Neuronal stem cell (in vitro differentiated cells): ENCODE measurements around the gene MRPL3.

Source experiments
- DNase-seq: peaks from one replicate; pipeline ENCODE4 v3.0.0-alpha.2; 2013; ENCODE audit warnings: low spot score
- H2AFZ ChIP-seq: one replicate; pipeline ENCODE4 v1.6.1; 2013; ENCODE audit warnings: mild to moderate bottlenecking, low read length, inconsistent platforms
- H2AK5ac ChIP-seq: 2 replicates; pipeline ENCODE4 v1.6.1; 2013; ENCODE audit warnings: low read depth, mild to moderate bottlenecking, inconsistent platforms, low read length, moderate library complexity, mixed read lengths
- H2BK120ac ChIP-seq: 2 replicates; pipeline ENCODE4 v1.6.1; 2013; ENCODE audit warnings: low read depth, mild to moderate bottlenecking, inconsistent platforms, low read length, moderate library complexity, mixed read lengths
- H2BK12ac ChIP-seq: one replicate; pipeline ENCODE4 v1.6.1; 2013; ENCODE audit warnings: low read length, inconsistent platforms
- H2BK15ac ChIP-seq: 2 replicates; pipeline ENCODE4 v1.6.1; 2013; ENCODE audit warnings: mild to moderate bottlenecking, low read length, inconsistent platforms, mixed read lengths
- H2BK5ac ChIP-seq: one replicate; pipeline ENCODE4 v1.6.1; 2013; ENCODE audit warnings: inconsistent platforms, mild to moderate bottlenecking, low read length, moderate library complexity
- H3K14ac ChIP-seq: one replicate; pipeline ENCODE4 v1.6.1; 2013; ENCODE audit warnings: low read length, inconsistent platforms
- H3K18ac ChIP-seq: 2 replicates; pipeline ENCODE4 v1.6.1; 2013; ENCODE audit warnings: low read length, inconsistent platforms
- H3K23ac ChIP-seq: 2 replicates; pipeline ENCODE4 v1.6.1; 2013; ENCODE audit warnings: low read depth, mild to moderate bottlenecking, mixed read lengths, low read length, inconsistent platforms; ENCODE audit not compliant: poor library complexity
- H3K27ac ChIP-seq: replicated peaks from 3 replicates; pipeline ENCODE4 v1.5.1; 2013; ENCODE audit warnings: low read length, inconsistent platforms
- H3K27me3 ChIP-seq, 3 experiments: 2 replicates each; pipeline ENCODE4 v1.6.1; 2013; ENCODE audit warnings: low read length in 3 of 3, mild to moderate bottlenecking in 2 of 3, inconsistent platforms in 1 of 3, low read depth in 1 of 3, mixed read lengths in 1 of 3, moderate library complexity in 1 of 3; ENCODE audit not compliant: control insufficient read depth in 3 of 3, insufficient read depth in 3 of 3
- H3K36me3 ChIP-seq, 2 donors: replicated peaks in 1 of 2; 2 replicates each; pipeline ENCODE4 v1.6.1; 2013; ENCODE audit warnings: low read length in 2 of 2; ENCODE audit not compliant: control insufficient read depth in 2 of 2, insufficient read depth in 2 of 2
- H3K4ac ChIP-seq: 2 replicates; pipeline ENCODE4 v1.6.1; 2013; ENCODE audit warnings: inconsistent platforms, mild to moderate bottlenecking, low read length, moderate library complexity
- H3K4me1 ChIP-seq, 2 donors: 1 replicate in 1 of 2; 2 replicates in 1 of 2; pipeline ENCODE4 v1.6.1; 2013; ENCODE audit warnings: low read length in 2 of 2, low read depth in 1 of 2; ENCODE audit not compliant: control insufficient read depth in 2 of 2, insufficient read depth in 1 of 2
- H3K4me2 ChIP-seq: one replicate; pipeline ENCODE4 v1.6.1; 2013; ENCODE audit warnings: mild to moderate bottlenecking, low read length, inconsistent platforms; ENCODE audit not compliant: insufficient read depth, poor library complexity, severe bottlenecking
- H3K4me3 ChIP-seq, 2 donors: 2 replicates each; pipeline ENCODE4 v1.5.1; 2013; ENCODE audit warnings: low read length in 2 of 2, mild to moderate bottlenecking in 2 of 2, inconsistent platforms in 1 of 2, moderate library complexity in 1 of 2
- H3K79me1 ChIP-seq: one replicate; pipeline ENCODE4 v1.6.1; 2013; ENCODE audit warnings: low read depth, mild to moderate bottlenecking, inconsistent platforms, low read length, moderate library complexity
- H3K9ac ChIP-seq: one replicate; pipeline ENCODE4 v1.6.1; 2013; ENCODE audit warnings: mild to moderate bottlenecking, low read depth, low read length, inconsistent platforms; ENCODE audit not compliant: poor library complexity
- H3K9me3 ChIP-seq, 2 donors: replicated peaks in 1 of 2; 2 replicates each; pipeline versions ENCODE3 to v1.6.1; 2013; ENCODE audit warnings: low read length in 2 of 2, mild to moderate bottlenecking in 2 of 2, inconsistent platforms in 1 of 2, low read depth in 1 of 2, mixed read lengths in 1 of 2, moderate library complexity in 1 of 2; ENCODE audit not compliant: control insufficient read depth in 2 of 2, insufficient read depth in 1 of 2
- H4K8ac ChIP-seq: one replicate; pipeline ENCODE4 v1.6.1; 2013; ENCODE audit warnings: low read depth, mild to moderate bottlenecking, inconsistent platforms, low read length, moderate library complexity
- H4K91ac ChIP-seq: one replicate; pipeline ENCODE4 v1.6.1; 2013; ENCODE audit warnings: low read length, low read depth, mild to moderate bottlenecking, inconsistent platforms; ENCODE audit not compliant: poor library complexity
- WGBS, 2 donors: extraction: QIAGEN DNeasy Blood & Tissue Kit; methylation state at CpG; one replicate each; pipeline ENCODE4 v1.1.7; 2013; ENCODE audit warnings: missing lambda C conversion rate in 2 of 2, mixed read lengths in 1 of 2; ENCODE audit not compliant: insufficient read length in 2 of 2, insufficient replicate concordance in 1 of 2; ENCODE audit errors: extremely low coverage in 2 of 2; 5-methylcytosine and 5-hydroxymethylcytosine counted together

The MRPL3 gene

GRCh38 chr3:131435000-131435399 is 67.8 kb downstream of the MRPL3 start:
- H3K23ac ChIP-seq: no peak overlapping the region
- no peak overlapping the region for H2BK15ac ChIP-seq
- no peak overlapping the region for H2BK5ac ChIP-seq
- no peak overlapping the region for H2BK12ac ChIP-seq
- H2AFZ ChIP-seq: no peak overlapping the region
- peaks cover 1% of the 10 kb centered on the region for H3K79me1 ChIP-seq
- WGBS, 2 donors: no CpG with 5 or more reads among the region's 1 CpG
- no peak overlapping the region for H3K9ac ChIP-seq
- H2AK5ac ChIP-seq: no peak overlapping the region
- no peak overlapping the region for H3K14ac ChIP-seq
- H3K27ac ChIP-seq: no peak overlapping the region
- H3K18ac ChIP-seq: no peak overlapping the region
- no peaks in the 10 kb centered on the region for H3K9me3 ChIP-seq
- no peak overlapping the region for H2BK120ac ChIP-seq
- H3K36me3 ChIP-seq: no peaks in the 10 kb centered on the region
- no peak overlapping the region for H3K4me3 ChIP-seq
- H3K4ac ChIP-seq: no peak overlapping the region
- no peak overlapping the region for H3K4me2 ChIP-seq
- no peaks in the 10 kb centered on the region for H3K27me3 ChIP-seq
- no peaks in the 10 kb centered on the region for H3K4me1 ChIP-seq
- H4K91ac ChIP-seq: no peak overlapping the region
- no peak overlapping the region for H4K8ac ChIP-seq
- no peak for DNase-seq

DNA sequence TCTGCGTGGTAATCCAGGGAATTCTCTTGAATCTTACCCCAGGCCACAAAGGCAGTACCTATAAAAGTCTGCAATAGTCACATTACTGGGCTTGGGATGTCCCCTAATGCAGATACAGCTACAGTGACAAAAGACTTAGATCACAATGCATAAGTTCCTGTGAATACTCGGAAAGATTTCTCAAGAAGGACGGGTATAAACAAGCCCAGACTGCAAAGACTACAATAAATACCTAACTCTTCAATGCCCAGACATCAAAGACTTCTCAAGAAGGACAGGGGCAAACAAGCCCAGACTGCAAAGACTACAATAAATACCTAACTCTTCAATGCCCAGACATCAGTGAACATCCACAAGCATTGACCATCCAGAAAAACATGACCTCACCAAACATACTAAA is 70.3 kb downstream of the MRPL3 start:
- Histone ChIP-seq H3K14ac (no peak overlapping the region), H2BK120ac (no peak overlapping the region), H3K23ac (no peak overlapping the region), H4K8ac (no peak overlapping the region), H3K36me3 (no peaks in the 10 kb centered on the region), H2AK5ac (no peak overlapping the region), H2AFZ (no peak overlapping the region), H3K9ac (no peak overlapping the region), H3K27me3 (no peaks in the 10 kb centered on the region), H3K4me2 (no peak overlapping the region), H3K9me3 (no peaks in the 10 kb centered on the region), H2BK15ac (no peak overlapping the region), H3K18ac (no peak overlapping the region), H2BK12ac (no peak overlapping the region), H2BK5ac (no peak overlapping the region), H3K4me3 (no peak overlapping the region), H3K27ac (no peak overlapping the region), H3K4ac (no peak overlapping the region), H3K79me1 (no peaks in the 10 kb centered on the region), H3K4me1 (no peaks in the 10 kb centered on the region), H4K91ac (no peak overlapping the region)
- DNase-seq: no peak
- WGBS, 2 donors: no CpG with 5 or more reads among the region's 3 CpGs

- no peaks in the 10 kb centered on the region for H3K9me3 ChIP-seq
- WGBS, 2 donors: no CpG with 5 or more reads among the region's 5 CpGs
- no peak overlapping the region for H3K18ac ChIP-seq
- no peaks in the 10 kb centered on the region for H3K4me1 ChIP-seq
- H3K9ac ChIP-seq: no peak overlapping the region
- H3K27ac ChIP-seq: no peak overlapping the region
- no peak overlapping the region for H4K8ac ChIP-seq
- no peak overlapping the region for H2BK15ac ChIP-seq
- H2BK120ac ChIP-seq: no peak overlapping the region
- H3K79me1 ChIP-seq: no peaks in the 10 kb centered on the region
- no peak for DNase-seq
- no peak overlapping the region for H3K4me2 ChIP-seq
- H3K14ac ChIP-seq: no peak overlapping the region
- no peak overlapping the region for H2AFZ ChIP-seq
- no peak overlapping the region for H2BK5ac ChIP-seq
- H4K91ac ChIP-seq: no peak overlapping the region
- H3K4ac ChIP-seq: no peak overlapping the region
- no peak overlapping the region for H3K23ac ChIP-seq
- no peak overlapping the region for H2AK5ac ChIP-seq
- H3K36me3 ChIP-seq: no peaks in the 10 kb centered on the region
- no peaks in the 10 kb centered on the region for H3K27me3 ChIP-seq
- no peak overlapping the region for H2BK12ac ChIP-seq
- H3K4me3 ChIP-seq: no peak overlapping the region
Observed at GRCh38 chr3:131431754-131432153, 71.0 kb downstream of the MRPL3 start.

DNA sequence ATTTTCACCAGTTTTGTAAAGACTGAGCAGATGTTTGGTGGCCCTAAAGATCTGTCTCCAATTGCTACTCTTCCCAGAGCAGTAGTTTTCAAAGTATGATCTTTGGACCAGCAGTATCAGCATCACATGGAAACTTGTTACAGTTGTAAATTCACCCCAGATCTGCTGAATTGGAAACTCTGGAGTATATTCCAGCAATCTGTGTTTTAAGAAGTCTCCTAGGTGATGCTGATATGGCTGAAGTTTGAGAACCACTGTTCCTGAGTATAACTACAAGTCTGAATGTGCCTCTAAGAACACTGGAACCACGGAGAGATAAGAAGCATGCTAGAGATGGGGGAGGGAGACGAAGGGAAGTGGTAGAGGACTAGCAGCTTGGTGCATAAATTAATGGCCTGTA is 75.5 kb downstream of the MRPL3 start:
- no peak overlapping the region for H3K9ac ChIP-seq
- no peak overlapping the region for H4K91ac ChIP-seq
- DNase-seq: no peak
- no peak overlapping the region for H4K8ac ChIP-seq
- no peak overlapping the region for H3K18ac ChIP-seq
- no peak overlapping the region for H3K4ac ChIP-seq
- H2AFZ ChIP-seq: no peak overlapping the region
- H2BK5ac ChIP-seq: no peak overlapping the region
- H3K9me3 ChIP-seq: no peaks in the 10 kb centered on the region
- no peak overlapping the region for H2BK120ac ChIP-seq
- H3K36me3 ChIP-seq: no peaks in the 10 kb centered on the region
- no peak overlapping the region for H3K27ac ChIP-seq
- H3K79me1 ChIP-seq: no peaks in the 10 kb centered on the region
- H3K4me3 ChIP-seq: no peak overlapping the region
- no peaks in the 10 kb centered on the region for H3K4me1 ChIP-seq
- no peak overlapping the region for H2BK12ac ChIP-seq
- no peak overlapping the region for H3K23ac ChIP-seq
- no peaks in the 10 kb centered on the region for H3K27me3 ChIP-seq
- no peak overlapping the region for H3K4me2 ChIP-seq
- H3K14ac ChIP-seq: no peak overlapping the region
- H2AK5ac ChIP-seq: no peak overlapping the region
- no peak overlapping the region for H2BK15ac ChIP-seq
- no CpG with 5 or more reads among the region's 2 CpGs for WGBS, 2 donors
